Measurements from ENCODE around the gene CPS1.

The CPS1 gene

DNA sequence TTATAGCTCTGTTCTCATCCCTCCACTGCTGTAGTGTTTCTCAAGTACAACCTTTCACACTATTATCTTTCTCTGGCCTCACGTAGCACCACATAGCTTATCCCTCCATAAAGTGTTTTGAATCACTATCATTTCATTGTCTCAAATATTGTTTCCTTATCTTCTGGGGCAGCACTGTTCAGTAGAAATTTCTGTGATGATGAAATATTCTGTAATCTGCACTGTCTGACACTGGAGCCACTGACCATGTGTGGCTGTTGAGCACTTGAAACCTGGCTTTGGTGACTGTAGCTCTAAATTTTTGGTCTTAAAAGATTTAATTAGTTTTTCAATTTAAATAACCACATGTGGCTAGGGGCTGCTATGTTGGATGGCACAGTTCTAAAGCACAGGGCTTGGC lies 78.9 kb downstream of the CPS1 start:
- Histone ChIP-seq H3K79me2 (ENCODE audit: insufficient read depth, low read depth) (no peaks in the 10 kb centered on the region), H3K27me3 (ENCODE audit: insufficient read depth, low read depth) (no peaks in the 10 kb centered on the region), H3K27ac (no peak overlapping the region), H2AFZ (ENCODE audit: low read depth) (no peak overlapping the region), H3K9ac (no peak overlapping the region), H3K4me1 (ENCODE audit: low read depth, poor library complexity, severe bottlenecking) (no peaks in the 10 kb centered on the region), H3K4me2 (no peak overlapping the region), H3K4me3 (IDR thresholded peaks at IDR 0.05; ENCODE audit: insufficient read depth, low read depth, low read length) (no peak overlapping the region), H4K20me1 (ENCODE audit: insufficient read depth) (no peaks in the 10 kb centered on the region), H3K36me3 (ENCODE audit: insufficient read depth) (no peaks in the 10 kb centered on the region)
- TF ChIP-seq, protein P1, sequence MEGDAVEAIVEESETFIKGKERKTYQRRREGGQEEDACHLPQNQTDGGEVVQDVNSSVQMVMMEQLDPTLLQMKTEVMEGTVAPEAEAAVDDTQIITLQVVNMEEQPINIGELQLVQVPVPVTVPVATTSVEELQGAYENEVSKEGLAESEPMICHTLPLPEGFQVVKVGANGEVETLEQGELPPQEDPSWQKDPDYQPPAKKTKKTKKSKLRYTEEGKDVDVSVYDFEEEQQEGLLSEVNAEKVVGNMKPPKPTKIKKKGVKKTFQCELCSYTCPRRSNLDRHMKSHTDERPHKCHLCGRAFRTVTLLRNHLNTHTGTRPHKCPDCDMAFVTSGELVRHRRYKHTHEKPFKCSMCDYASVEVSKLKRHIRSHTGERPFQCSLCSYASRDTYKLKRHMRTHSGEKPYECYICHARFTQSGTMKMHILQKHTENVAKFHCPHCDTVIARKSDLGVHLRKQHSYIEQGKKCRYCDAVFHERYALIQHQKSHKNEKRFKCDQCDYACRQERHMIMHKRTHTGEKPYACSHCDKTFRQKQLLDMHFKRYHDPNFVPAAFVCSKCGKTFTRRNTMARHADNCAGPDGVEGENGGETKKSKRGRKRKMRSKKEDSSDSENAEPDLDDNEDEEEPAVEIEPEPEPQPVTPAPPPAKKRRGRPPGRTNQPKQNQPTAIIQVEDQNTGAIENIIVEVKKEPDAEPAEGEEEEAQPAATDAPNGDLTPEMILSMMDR (conservative IDR thresholded peaks at IDR 0.05; ENCODE audit: low read depth, low read length) = no peak

DNA sequence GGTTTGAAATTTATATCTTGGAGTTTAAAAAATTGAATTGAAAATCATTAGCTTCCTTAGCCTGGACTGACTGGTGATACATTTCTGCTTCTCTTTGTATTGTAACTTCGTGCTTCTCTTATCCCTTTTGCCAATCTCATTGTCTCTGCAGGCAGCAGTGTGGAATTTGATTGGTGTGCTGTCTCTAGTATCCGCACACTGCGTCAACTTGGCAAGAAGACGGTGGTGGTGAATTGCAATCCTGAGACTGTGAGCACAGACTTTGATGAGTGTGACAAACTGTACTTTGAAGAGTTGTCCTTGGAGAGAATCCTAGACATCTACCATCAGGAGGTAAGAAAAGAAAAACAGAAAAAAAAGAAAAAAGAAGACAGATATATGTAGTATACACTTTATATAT lies 85.9 kb downstream of the CPS1 start:
- Histone ChIP-seq H2AFZ (ENCODE audit: low read depth) (no peak overlapping the region), H4K20me1 (ENCODE audit: insufficient read depth) (no peaks in the 10 kb centered on the region), H3K4me3 (IDR thresholded peaks at IDR 0.05; ENCODE audit: insufficient read depth, low read depth, low read length) (no peak overlapping the region), H3K36me3 (ENCODE audit: insufficient read depth) (no peaks in the 10 kb centered on the region), H3K4me1 (ENCODE audit: low read depth, poor library complexity, severe bottlenecking) (no peaks in the 10 kb centered on the region), H3K4me2 (no peak overlapping the region), H3K27ac (no peak overlapping the region), H3K79me2 (ENCODE audit: insufficient read depth, low read depth) (no peaks in the 10 kb centered on the region), H3K9ac (no peak overlapping the region), H3K27me3 (ENCODE audit: insufficient read depth, low read depth) (no peaks in the 10 kb centered on the region)
- TF ChIP-seq, protein P1 (conservative IDR thresholded peaks at IDR 0.05; ENCODE audit: low read depth, low read length) = no peak

DNA sequence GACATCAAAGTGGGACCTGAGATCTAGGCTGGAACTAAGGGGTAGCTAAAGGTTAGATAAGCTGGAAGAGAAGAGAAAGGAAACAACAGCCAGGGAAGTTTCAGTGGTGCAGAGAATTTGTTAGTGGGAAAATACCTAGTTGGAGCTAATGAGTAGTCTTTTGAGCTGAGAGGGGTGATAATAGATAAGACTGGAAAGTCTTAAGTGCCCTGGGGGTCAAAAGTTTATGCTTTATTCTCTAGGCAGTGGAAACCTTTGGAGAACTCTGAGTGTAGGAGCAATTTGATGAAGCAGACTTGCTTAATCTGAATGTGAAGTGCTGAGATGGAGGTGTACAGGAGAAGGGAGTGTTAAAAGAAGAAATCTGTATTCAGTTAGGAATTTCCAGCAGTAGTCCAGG lies 90.8 kb downstream of the CPS1 start:
- Histone ChIP-seq H3K36me3 (ENCODE audit: insufficient read depth) (no peaks in the 10 kb centered on the region), H3K9ac (no peak overlapping the region), H3K4me3 (IDR thresholded peaks at IDR 0.05; ENCODE audit: insufficient read depth, low read depth, low read length) (no peak overlapping the region), H3K79me2 (ENCODE audit: insufficient read depth, low read depth) (no peaks in the 10 kb centered on the region), H3K27me3 (ENCODE audit: insufficient read depth, low read depth) (no peaks in the 10 kb centered on the region), H3K4me2 (no peak overlapping the region), H4K20me1 (ENCODE audit: insufficient read depth) (no peaks in the 10 kb centered on the region), H2AFZ (ENCODE audit: low read depth) (no peak overlapping the region), H3K27ac (no peak overlapping the region), H3K4me1 (ENCODE audit: low read depth, poor library complexity, severe bottlenecking) (no peaks in the 10 kb centered on the region)
- TF ChIP-seq, protein P1 (conservative IDR thresholded peaks at IDR 0.05; ENCODE audit: low read depth, low read length) = no peak

DNA sequence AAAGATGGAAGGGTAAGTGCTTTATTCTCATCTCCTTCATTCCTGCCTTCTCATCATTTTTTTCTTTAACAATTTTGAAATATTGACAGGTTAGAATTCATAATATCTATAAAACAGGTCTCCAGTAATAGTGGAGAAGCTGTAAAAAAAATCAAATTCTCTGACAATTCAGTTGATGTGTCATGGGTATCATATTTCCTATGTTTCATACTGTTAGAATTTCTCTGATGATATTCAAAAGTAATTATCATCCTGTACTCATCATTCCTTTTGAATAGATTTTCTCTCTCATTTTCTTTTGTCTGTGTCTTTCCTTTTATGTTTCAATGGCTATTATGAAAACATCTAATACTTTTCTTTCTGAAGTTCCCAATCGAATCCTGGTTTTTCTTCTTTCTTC lies 97.7 kb downstream of the CPS1 start:
- H3K4me3 ChIP-seq (IDR thresholded peaks at IDR 0.05; ENCODE audit: insufficient read depth, low read depth, low read length) = no peak overlapping the region
- TF ChIP-seq, protein P1 (conservative IDR thresholded peaks at IDR 0.05; ENCODE audit: low read depth, low read length) = no peak
- H3K27ac ChIP-seq = no peak overlapping the region
- no peak overlapping the region for H3K4me2 ChIP-seq
- H2AFZ ChIP-seq (ENCODE audit: low read depth) = no peak overlapping the region
- H3K36me3 ChIP-seq (ENCODE audit: insufficient read depth) = no peaks in the 10 kb centered on the region
- no peaks in the 10 kb centered on the region for H3K4me1 ChIP-seq (ENCODE audit: low read depth, poor library complexity, severe bottlenecking)
- no peak overlapping the region for H3K9ac ChIP-seq
- H3K27me3 ChIP-seq (ENCODE audit: insufficient read depth, low read depth) = no peaks in the 10 kb centered on the region
- no peaks in the 10 kb centered on the region for H3K79me2 ChIP-seq (ENCODE audit: insufficient read depth, low read depth)
- H4K20me1 ChIP-seq (ENCODE audit: insufficient read depth) = no peaks in the 10 kb centered on the region

Data from KMS-11 (cell line).